ENCODE measurements around the gene ERBB3.
"Not testable (repeated sequence)": the region's sequence is repeated elsewhere in the genome, so short reads cannot be mapped to it uniquely, and the experiment has no call there.

ERBB3 gene

GRCh38 chr12:56079723-56080555 is at the start of gene ERBB3:
ERBB3 (plus strand) TSS chr12:56080165; CDS start chr12:56080301, 136 bp downstream.
- peak; percentile 91 for DNase-seq (ENCODE audit: low read depth)

GRCh38 chr12:56031987-56032386 is 48.0 kb upstream of the ERBB3 start:
- no peak for DNase-seq (ENCODE audit: low read depth)

DNA sequence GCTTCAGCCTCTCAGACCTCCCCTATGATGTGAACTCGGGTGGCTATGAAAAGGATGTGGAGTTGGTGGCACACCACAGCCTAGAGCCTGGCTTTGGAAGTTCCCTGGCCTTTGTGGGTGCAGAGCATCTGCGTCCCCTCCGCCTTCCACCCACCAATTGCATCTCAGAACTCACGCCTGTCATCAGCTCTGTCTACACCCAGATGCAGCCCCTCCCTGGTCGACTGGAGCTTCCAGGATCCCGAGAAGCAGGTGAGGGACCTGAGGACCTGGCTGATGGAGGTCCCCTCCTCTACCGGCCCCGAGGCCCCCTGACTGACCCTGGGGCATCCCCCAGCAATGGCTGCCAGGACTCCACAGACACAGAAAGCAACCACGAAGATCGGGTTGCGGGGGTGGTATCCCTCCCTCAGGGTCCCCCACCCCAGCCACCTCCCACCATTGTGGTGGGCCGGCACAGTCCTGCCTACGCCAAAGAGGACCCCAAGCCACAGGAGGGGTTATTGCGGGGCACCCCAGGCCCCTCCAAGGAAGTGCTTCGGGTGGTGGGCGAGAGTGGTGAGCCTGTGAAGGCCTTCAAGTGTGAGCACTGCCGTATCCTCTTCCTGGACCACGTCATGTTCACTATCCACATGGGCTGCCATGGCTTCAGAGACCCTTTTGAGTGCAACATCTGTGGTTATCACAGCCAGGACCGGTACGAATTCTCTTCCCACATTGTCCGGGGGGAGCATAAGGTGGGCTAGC is 45.2 kb upstream of the ERBB3 start:
- no peak for DNase-seq (ENCODE audit: low read depth)

DNA sequence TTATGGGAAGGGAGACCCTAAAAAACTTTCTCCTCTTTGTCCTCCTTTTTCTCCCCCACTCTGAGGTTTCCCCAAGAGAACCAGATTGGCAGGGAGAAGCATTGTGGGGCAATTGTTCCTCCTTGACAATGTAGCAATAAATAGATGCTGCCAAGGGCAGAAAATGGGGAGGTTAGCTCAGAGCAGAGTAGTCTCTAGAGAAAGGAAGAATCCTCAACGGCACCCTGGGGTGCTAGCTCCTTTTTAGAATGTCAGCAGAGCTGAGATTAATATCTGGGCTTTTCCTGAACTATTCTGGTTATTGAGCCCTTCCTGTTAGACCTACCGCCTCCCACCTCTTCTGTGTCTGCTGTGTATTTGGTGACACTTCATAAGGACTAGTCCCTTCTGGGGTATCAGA is 42.8 kb upstream of the ERBB3 start:
- DNase-seq (ENCODE audit: low read depth): no peak

DNA sequence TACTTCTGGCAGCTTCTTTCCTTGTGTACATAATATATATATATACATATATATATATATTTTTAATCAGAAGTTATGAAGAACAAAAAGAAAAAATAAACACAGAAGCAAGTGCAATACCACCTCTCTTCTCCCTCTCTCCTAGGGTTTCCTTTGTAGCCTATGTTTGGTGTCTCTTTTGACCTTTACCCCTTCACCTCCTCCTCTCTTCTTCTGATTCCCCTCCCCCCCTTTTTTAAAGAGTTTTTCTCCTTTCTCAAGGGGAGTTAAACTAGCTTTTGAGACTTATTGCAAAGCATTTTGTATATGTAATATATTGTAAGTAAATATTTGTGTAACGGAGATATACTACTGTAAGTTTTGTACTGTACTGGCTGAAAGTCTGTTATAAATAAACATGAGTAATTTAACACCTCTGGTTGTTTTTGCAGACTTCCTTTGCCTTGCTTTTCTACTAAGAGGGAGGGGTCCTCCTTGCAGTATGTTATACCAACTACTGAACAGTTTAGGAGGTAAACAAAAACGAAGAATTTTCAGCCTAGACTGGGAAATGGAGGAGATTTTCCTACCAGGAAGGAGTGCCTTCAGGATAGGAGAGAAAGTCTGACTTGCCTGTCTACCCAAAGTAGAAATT is 41.8 kb upstream of the ERBB3 start:
- DNase-seq (ENCODE audit: low read depth): no peak

GRCh38 chr12:56040151-56040550 is 39.8 kb upstream of the ERBB3 start:
- peak; percentile 11 for DNase-seq (ENCODE audit: low read depth)

DNA sequence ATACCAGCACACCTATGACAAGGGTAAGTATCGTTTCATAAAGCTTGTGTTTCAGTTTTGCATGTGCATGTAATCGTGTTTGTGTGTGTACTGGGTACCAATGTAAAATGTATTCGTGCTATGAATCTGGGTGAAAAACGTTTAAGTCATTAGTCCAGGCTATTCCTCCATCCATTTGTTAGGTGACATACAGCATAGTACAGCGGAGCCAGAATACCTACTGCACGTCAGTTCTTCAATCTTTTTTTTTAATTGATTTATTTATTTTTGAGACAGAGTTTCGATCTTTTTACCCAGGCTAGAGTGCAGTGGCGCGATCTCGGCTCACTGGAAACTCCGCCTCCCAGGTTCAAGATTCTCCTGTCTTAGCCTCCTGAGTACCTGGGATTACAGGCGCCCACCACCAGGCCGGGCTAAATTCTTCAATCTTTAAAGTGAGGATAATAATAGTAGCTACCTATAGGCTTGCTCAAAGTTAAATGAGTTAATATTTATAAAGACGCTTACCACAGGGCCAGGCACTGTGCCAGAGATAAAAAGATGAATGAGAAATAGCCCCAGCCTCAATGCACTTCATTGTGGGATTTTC is 38.9 kb upstream of the ERBB3 start:
- DNase-seq (ENCODE audit: low read depth): no peak

DNA sequence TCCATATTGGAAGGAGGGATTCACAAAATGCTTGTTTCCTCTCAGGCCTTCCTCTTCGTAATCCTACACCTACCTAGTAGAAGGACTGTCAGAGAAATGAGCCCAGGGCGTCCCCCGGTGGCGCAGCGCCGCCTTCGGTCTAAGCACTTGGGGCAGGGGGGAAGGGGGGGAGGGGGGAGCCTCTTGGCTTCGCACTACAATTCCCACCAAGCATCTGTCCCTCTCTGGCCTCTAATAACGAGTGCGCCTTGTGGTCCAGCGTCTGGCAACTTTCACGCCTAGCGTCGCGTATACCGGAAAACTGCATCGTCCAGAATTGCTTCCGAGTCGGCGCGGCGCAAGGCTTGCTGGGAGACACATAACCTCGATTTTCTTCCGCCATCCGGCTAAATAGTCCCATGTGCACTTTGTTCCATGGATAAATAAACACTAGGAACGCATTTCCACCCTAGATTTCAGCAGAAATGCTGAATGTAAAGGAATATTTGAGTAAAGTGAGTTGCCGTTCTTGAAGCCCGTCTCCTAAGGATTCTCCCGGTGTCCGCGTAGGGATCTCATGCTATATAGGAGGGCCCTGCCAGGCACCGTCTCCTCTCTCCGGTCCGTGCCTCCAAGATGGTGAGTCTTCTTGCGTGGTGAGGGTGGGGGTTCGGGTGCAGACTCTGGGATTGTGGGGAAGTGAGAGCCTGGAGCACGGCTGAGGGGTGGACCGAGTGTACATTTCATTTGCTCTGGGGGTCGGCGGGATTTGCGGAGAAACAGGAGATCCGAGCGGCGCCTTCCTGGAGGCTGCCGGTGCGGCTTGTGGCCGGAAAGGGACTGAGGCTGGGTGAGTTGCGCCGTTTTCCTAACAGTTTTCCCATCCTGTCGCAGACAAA is 38.2 kb upstream of the ERBB3 start, which contains the start of gene RPS26:
Gene RPS26, plus strand, starts transcription at position 367 of the 878 bp plus-strand sequence. Its CDS starts 249 bp downstream, at position 616.
- DNase-seq (ENCODE audit: low read depth): peak; percentile 100

GRCh38 chr12:56042430-56042813 is 37.5 kb upstream of the ERBB3 start:
- peak; percentile 14 for DNase-seq (ENCODE audit: low read depth)

- no peak for DNase-seq (ENCODE audit: low read depth)
These were observed 37.1 kb upstream of the ERBB3 start for GRCh38 chr12:56042843-56043242.

- DNase-seq (ENCODE audit: low read depth): peak; percentile 33
These were observed 33.8 kb upstream of the ERBB3 start for GRCh38 chr12:56046027-56046780.

- DNase-seq (ENCODE audit: low read depth): no peak
These were observed 26.5 kb upstream of the ERBB3 start for GRCh38 chr12:56053407-56053893.

GRCh38 chr12:56059964-56060363 is 20.0 kb upstream of the ERBB3 start:
- DNase-seq (ENCODE audit: low read depth): peak; percentile 89

GRCh38 chr12:56061982-56062381 is 18.0 kb upstream of the ERBB3 start:
- DNase-seq (ENCODE audit: low read depth): no peak

GRCh38 chr12:56062996-56063395 is 17.0 kb upstream of the ERBB3 start:
- DNase-seq (ENCODE audit: low read depth): peak; percentile 40

- DNase-seq (ENCODE audit: low read depth): peak; percentile 75
These were observed 8.3 kb upstream of the ERBB3 start for GRCh38 chr12:56071648-56072047.

GRCh38 chr12:56074396-56074795 is 5.6 kb upstream of the ERBB3 start:
- DNase-seq (ENCODE audit: low read depth): no peak

DNA sequence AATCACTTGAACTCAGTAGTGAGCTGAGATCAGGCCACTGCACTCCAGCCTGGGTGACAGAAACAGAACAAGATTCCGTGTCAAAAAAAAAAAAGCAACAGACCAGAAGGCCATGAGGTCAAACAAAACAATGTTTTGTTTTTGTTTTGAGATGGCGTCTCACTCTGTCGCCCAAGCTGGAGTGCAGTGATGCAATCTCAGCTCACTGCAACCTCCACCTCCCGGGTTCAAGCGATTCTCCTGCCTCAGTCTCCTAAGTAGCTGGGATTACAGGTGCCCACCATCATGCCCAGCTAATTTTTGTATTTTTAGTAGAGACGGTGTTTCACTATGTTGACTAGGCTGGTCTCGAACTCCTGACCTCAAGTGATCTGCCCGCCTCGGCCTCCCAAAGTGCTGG is 2.0 kb upstream of the ERBB3 start:
- DNase-seq (ENCODE audit: low read depth): not testable (repeated sequence)

- DNase-seq (ENCODE audit: low read depth): no peak
These were observed 1.5 kb upstream of the ERBB3 start for GRCh38 chr12:56078427-56078826.
